AG10803 (cell line): ENCODE measurements around the gene KDM1B.

Source experiments
- DNase-seq: peaks from one replicate; pipeline ENCODE4 v3.0.0; 2010; ENCODE audit warnings: low read depth
- H3K4me3 ChIP-seq: 2 replicates; pipeline ENCODE4 v1.5.1; 2011; ENCODE audit warnings: mild to moderate bottlenecking, low read length, control low read depth
- CTCF ChIP-seq: conservative IDR thresholded peaks from 2 replicates; pipeline ENCODE4 v1.5.1; 2011; ENCODE audit warnings: mild to moderate bottlenecking, low read length, control low read depth, inconsistent platforms

The KDM1B gene

GRCh38 chr6:18244251-18244650, 89.0 kb downstream of the KDM1B start:
- no peak for TF ChIP-seq CTCF
- DNase-seq: no peak
- no peak overlapping the region for H3K4me3 ChIP-seq

DNA sequence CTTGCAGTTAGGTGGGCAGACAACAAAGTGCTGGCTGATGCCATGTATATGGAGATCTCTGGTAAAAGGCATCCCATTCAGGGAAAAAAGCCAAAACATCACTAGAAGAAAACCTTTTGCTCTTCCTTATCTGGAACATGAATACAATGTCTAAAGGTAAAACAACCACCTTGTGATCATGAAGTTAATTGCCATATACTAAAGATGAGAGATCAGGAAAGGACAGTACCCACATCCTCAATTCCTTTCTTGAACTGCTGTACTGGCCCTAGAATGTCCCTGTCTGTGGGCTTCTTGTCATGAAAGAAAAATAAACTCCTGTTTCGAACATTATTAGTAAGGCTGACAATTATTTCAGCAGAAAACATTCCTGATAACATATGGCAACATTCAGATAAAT, 89.9 kb downstream of the KDM1B start:
- DNase-seq: no peak
- no peak overlapping the region for H3K4me3 ChIP-seq
- no peak for TF ChIP-seq CTCF

DNA sequence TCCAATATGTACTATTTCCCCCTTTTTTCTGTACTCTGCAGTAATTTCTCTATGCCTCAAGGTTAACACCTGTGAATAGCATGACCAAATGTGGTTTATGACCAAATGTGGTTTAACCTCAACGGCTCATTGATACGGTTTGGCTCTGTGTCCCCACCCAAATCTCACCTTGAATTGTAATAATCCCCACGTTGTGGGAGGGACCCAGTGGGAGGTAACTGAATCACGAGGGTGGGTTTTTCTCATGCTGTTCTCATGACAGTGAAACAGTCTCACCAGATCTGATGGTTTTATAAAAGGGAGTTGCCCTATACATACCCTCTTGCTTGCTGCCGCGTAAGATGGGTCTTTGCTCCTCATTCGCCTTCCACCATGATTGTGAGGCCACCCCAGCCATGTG, 90.4 kb downstream of the KDM1B start:
- no peak overlapping the region for H3K4me3 ChIP-seq
- TF ChIP-seq CTCF: no peak
- no peak for DNase-seq

DNA sequence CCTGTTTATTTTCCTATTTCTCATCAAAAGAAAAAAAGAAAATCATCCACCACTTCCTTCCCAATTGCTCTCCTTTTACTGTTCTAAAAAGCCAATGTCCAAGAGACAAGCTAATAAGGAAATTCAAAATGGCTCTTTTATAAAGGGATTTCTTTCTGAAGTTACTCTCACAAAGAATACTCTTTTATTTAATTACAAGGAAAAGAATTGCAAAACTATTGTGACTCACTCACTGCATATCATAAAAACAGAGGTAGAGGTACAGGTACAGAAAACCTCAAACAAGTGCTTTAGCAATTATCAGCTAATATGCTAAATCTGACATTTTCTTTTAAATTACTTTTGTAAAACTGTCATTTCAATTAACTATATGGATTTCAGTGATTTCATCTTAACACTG, 91.0 kb downstream of the KDM1B start:
- TF ChIP-seq CTCF: no peak
- no peak for DNase-seq
- H3K4me3 ChIP-seq: no peak overlapping the region

DNA sequence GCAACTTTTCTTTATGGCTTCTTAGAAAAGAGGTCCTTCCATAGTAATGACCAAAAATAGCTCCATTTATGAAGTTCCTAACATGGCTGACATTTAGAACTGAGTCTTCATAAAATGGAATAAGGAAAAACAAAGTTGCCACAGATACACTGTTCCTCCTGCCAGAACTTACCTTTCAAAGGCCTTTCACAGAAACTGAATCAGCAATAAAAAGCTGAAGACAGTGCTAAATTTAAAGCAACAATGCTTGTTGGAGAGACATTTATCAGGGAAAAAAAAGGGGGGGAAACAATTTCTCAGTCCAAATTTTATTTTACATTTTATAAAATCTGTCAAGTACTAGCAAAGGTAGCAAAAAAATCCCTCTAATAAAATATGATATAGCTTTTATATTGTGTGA, 91.8 kb downstream of the KDM1B start:
- no peak for DNase-seq
- no peak overlapping the region for H3K4me3 ChIP-seq
- no peak for TF ChIP-seq CTCF

- no peak overlapping the region for H3K4me3 ChIP-seq
- no peak for DNase-seq
- no peak for TF ChIP-seq CTCF
These were observed 93.5 kb downstream of the KDM1B start for GRCh38 chr6:18248698-18249097.

- no peak for DNase-seq
- H3K4me3 ChIP-seq: no peak overlapping the region
- no peak for TF ChIP-seq CTCF
These were observed 94.0 kb downstream of the KDM1B start for GRCh38 chr6:18249271-18249670.
